GM12878 (cell line): ENCODE measurements around the gene BTBD9. TPM values are rescaled to one million over a fixed set of nuclear protein-coding genes. Genes with fewer than 3 reads are reported as not detected.

Experiments
- ATAC-seq: fragments of 200-7000 bp; cut with Tn5 transposase; 3 replicates; pipeline ENCODE4 v1.9.1; 2020; ENCODE audit warnings: mild to moderate bottlenecking, moderate library complexity
- BruUV-seq: library from RNA; stranded (reverse); fragments of 400-500 nt; replicated peaks from 2 replicates; lab custom pipeline; 2021; lab: Mats Ljungman, UMichigan
- CTCF ChIA-PET: fragments of 300-600 bp; sonication (Branson Sonifier 250); formaldehyde crosslinking; extraction: SDS; loops from one replicate; lab custom pipeline; 2021; ENCODE audit warnings: inconsistent platforms; lab: Yijun Ruan, JAX
- POLR2A ChIA-PET: fragments of 350-600 bp; formaldehyde crosslinking; extraction: SDS; loops from one replicate; lab custom pipeline; 2021; ENCODE audit warnings: inconsistent platforms; lab: Charles Lee
- RAD21 ChIA-PET: fragments of 300-600 bp; sonication (Branson Sonifier 250); formaldehyde crosslinking; loops from one replicate; lab custom pipeline; 2023; ENCODE audit warnings: antibody characterized with exemption; ENCODE audit not compliant: unreplicated experiment; lab: Charles Lee
- SMC1A ChIA-PET: fragments of 300-600 bp; sonication (Branson Sonifier 250); formaldehyde crosslinking; loops from one replicate; lab custom pipeline; 2023; ENCODE audit not compliant: unreplicated experiment, uncharacterized antibody; lab: Charles Lee
- DNase-seq: peaks from one replicate; pipeline ENCODE4 v3.0.0-alpha.2; 2011; ENCODE audit warnings: low read depth, low spot score
- FAIRE-seq: peaks from 3 replicates; lab custom pipeline; 2011; peaks lifted over from hg19 to GRCh38; lab: Jason Lieb, UNC
- H2AFZ ChIP-seq: 2 replicates; pipeline ENCODE4 v1.6.0; 2011; ENCODE audit warnings: low read depth, low read length, control low read depth; ENCODE audit not compliant: control insufficient read depth
- H3K27ac ChIP-seq: 2 replicates; pipeline ENCODE4 v1.5.1; 2011; ENCODE audit warnings: control low read depth; ENCODE audit not compliant: control insufficient read depth, insufficient read depth
- H3K27me3 ChIP-seq, 2 experiments: replicated peaks in 1 of 2; 2 replicates each; pipeline versions ENCODE4 v1.6.0 to v1.6.1; 2011; ENCODE audit warnings: low read length in 1 of 2; ENCODE audit not compliant: control insufficient read depth in 2 of 2, insufficient read depth in 2 of 2
- H3K36me3 ChIP-seq, 2 experiments: 2 replicates each; pipeline ENCODE4 v1.5.1; 2011; ENCODE audit warnings: low read length in 1 of 2; ENCODE audit not compliant: control insufficient read depth in 2 of 2, insufficient read depth in 2 of 2
- H3K4me1 ChIP-seq: 2 replicates; pipeline ENCODE4 v1.6.1; 2011; ENCODE audit warnings: mild to moderate bottlenecking, low read length, moderate library complexity, mixed read lengths; ENCODE audit not compliant: control insufficient read depth, insufficient read depth
- H3K4me2 ChIP-seq: 2 replicates; pipeline ENCODE4 v1.6.0; 2011; ENCODE audit warnings: control low read depth; ENCODE audit not compliant: control insufficient read depth, insufficient read depth
- H3K4me3 ChIP-seq: fragments of 200-600 bp; sonication (generic); 2 replicates; pipeline ENCODE4 v1.5.1; 2016
- H3K79me2 ChIP-seq: 2 replicates; pipeline ENCODE4 v1.6.0; 2011; ENCODE audit warnings: low read length; ENCODE audit not compliant: control insufficient read depth, insufficient read depth
- H3K9ac ChIP-seq: 2 replicates; pipeline ENCODE4 v1.8.0; 2011; ENCODE audit warnings: low read length, control low read depth, mixed read lengths; ENCODE audit not compliant: control insufficient read depth, insufficient read depth
- H3K9me3 ChIP-seq: replicated peaks from 3 replicates; pipeline ENCODE4 v1.5.1; 2011; ENCODE audit warnings: mild to moderate bottlenecking, low read length; ENCODE audit not compliant: control insufficient read depth, insufficient read depth
- H4K20me1 ChIP-seq: 2 replicates; pipeline ENCODE4 v1.6.0; 2011; ENCODE audit not compliant: control insufficient read depth, insufficient read depth
- ATF3 ChIP-seq: IDR thresholded peaks from 2 replicates; pipeline ENCODE4 v1.6.1; 2011; ENCODE audit warnings: low read depth, mild to moderate bottlenecking, low read length, moderate library complexity, borderline replicate concordance; ENCODE audit errors: extremely low read depth
- CBX5 ChIP-seq: sonication (generic); IDR thresholded peaks from 2 replicates; pipeline ENCODE4 v1.6.1; 2016; ENCODE audit warnings: low read depth, moderate library complexity, mild to moderate bottlenecking, inconsistent platforms
- E2F8 ChIP-seq: fragments of 450-650 bp; IDR thresholded peaks from 2 replicates; pipeline ENCODE4 v1.6.1; 2018; ENCODE audit warnings: mild to moderate bottlenecking, low read depth, moderate library complexity; ENCODE audit not compliant: partially characterized antibody
- FOXM1 ChIP-seq: IDR thresholded peaks from 2 replicates; pipeline ENCODE4 v1.6.1; 2012; ENCODE audit warnings: low read depth, mild to moderate bottlenecking, inconsistent platforms, low read length, moderate library complexity
- IKZF2 ChIP-seq, 2 experiments: fragments of 450-650 bp; IDR thresholded peaks; 2 replicates each; pipeline ENCODE4 v1.6.1; 2017; ENCODE audit warnings: mild to moderate bottlenecking in 2 of 2, moderate library complexity in 2 of 2
- IRF5 ChIP-seq: fragments of 450-650 bp; IDR thresholded peaks from 2 replicates; pipeline ENCODE4 v1.6.1; 2017; ENCODE audit warnings: borderline replicate concordance
- MEF2A ChIP-seq: IDR thresholded peaks from 2 replicates; pipeline ENCODE4 v1.6.1; 2011; ENCODE audit warnings: low read depth, mild to moderate bottlenecking, low read length, moderate library complexity; ENCODE audit not compliant: insufficient read depth
- NR2C1 ChIP-seq: fragments of 450-650 bp; IDR thresholded peaks from 2 replicates; pipeline ENCODE4 v1.6.1; 2017; ENCODE audit warnings: antibody characterized with exemption, mild to moderate bottlenecking, moderate library complexity
- POU2F2 ChIP-seq: IDR thresholded peaks from 3 replicates; pipeline ENCODE4 v1.6.1; 2011; ENCODE audit warnings: low read depth, mild to moderate bottlenecking, low read length, borderline replicate concordance
- RCOR1 ChIP-seq: conservative IDR thresholded peaks from 2 replicates; pipeline ENCODE4 v1.6.1; 2012; ENCODE audit warnings: low read depth, low read length, improper control_type of control experiment
- SIN3A ChIP-seq: IDR thresholded peaks from 2 replicates; pipeline ENCODE4 v1.6.1; 2012; ENCODE audit warnings: low read depth, low read length, improper control_type of control experiment
- SKIL ChIP-seq: fragments of 450-650 bp; IDR thresholded peaks from 2 replicates; pipeline ENCODE4 v1.6.1; 2017; ENCODE audit warnings: mild to moderate bottlenecking, low read depth, inconsistent platforms; ENCODE audit not compliant: poor library complexity, severe bottlenecking
- SREBF2 ChIP-seq: IDR thresholded peaks from 2 replicates; pipeline ENCODE4 v1.6.1; 2012; ENCODE audit warnings: mild to moderate bottlenecking, low read length
- WRNIP1 ChIP-seq: IDR thresholded peaks from 2 replicates; pipeline ENCODE4 v1.6.1; 2011; ENCODE audit warnings: low read depth, low read length, improper control_type of control experiment, borderline replicate concordance
- ZNF207 ChIP-seq: fragments of 450-650 bp; IDR thresholded peaks from 2 replicates; pipeline ENCODE4 v1.6.1; 2014; ENCODE audit warnings: antibody characterized with exemption, mild to moderate bottlenecking, borderline replicate concordance
- WGBS: methylation state at CpG from one replicate; pipeline ENCODE4 v1.1.6; 2016; ENCODE audit warnings: low lambda C conversion rate; ENCODE audit not compliant: insufficient replicate concordance, insufficient coverage; ENCODE audit errors: missing lambda C conversion rate; 5-methylcytosine and 5-hydroxymethylcytosine counted together
- in situ Hi-C: fragments of 300-500 bp; cut with MboI; formaldehyde crosslinking; loops from 9 replicates; pipeline ENCODE4 v1.14.3; 2018; ENCODE audit warnings: mixed read lengths
- intact Hi-C: fragments of 100-400 bp; cut with micrococcal nuclease; formaldehyde crosslinking; loops from one replicate; pipeline ENCODE4 v1.14.2; 2022; ENCODE audit not compliant: unreplicated experiment
- polyA plus RNA-seq, 11 experiments: library from polyadenylated mRNA; depleted of rRNA in 4 of 11; unstranded in 6 of 11; stranded (reverse) in 5 of 11; fragments of >200 nt; fragmentation: Nextera tagmentation in 4 of 11; fragmentation: Illumina TruSeq in 1 of 11; extraction: Ambion mirVana in 4 of 11; extraction: Trizol in 1 of 11; gene quantifications; 1 replicate in 1 of 11; 2 replicates in 10 of 11; pipeline versions ENCODE4 v1.2.1 to v1.2.3, GENCODE V29; 2011 to 2016; ENCODE audit warnings: inconsistent platforms in 2 of 11, missing spikeins in 2 of 11, low read depth in 1 of 11
- total RNA-seq, 4 experiments: library from RNA; depleted of rRNA in 3 of 4; stranded (reverse); fragments of >200 nt in 3 of 4; fragmentation: Illumina TruSeq in 1 of 4; extraction: Trizol in 1 of 4; gene quantifications; 2 replicates each; pipeline versions ENCODE4 v1.2.1 to v1.2.3, GENCODE V29; 2013 to 2021

The BTBD9 gene
- total and polyA plus RNA-seq, 10 of the 15 experiments (the other 5 are each of a cell fraction or from before 2014, with no cell fraction given) = 0.22 to 8.6 (median 4.6) TPM

- TF ChIP-seq E2F8 (no peak), FOXM1 (no peak), WRNIP1 (no peak), CBX5 (no peak), SIN3A (no peak), IKZF2 (IDR thresholded peaks at IDR 0.05) (no peak), NR2C1 (no peak)
Measured at GRCh38 chr6:38198219-38198618, 441.5 kb downstream of the BTBD9 start (continued).

GRCh38 chr6:38195113-38195635 lies 444.6 kb downstream of the BTBD9 start:
- in situ Hi-C loops = no loop called here
- DNase-seq (no peak), FAIRE-seq (no peak), ATAC-seq (no peak)
- no peaks in the 10 kb centered on the region for H3K79me2 ChIP-seq
- no peaks in the 10 kb centered on the region for H4K20me1 ChIP-seq
- H2AFZ ChIP-seq = no peak overlapping the region
- ChIA-PET POLR2A (no interaction called here), SMC1A (no interaction called here), CTCF (no interaction called here), RAD21 (no interaction called here)
- no peaks in the 10 kb centered on the region; a peak in 1 of 4 replicates for H3K36me3 ChIP-seq
- H3K4me2 ChIP-seq = no peak overlapping the region
- TF ChIP-seq ZNF207 (no peak), SREBF2 (no peak), IRF5 (no peak), IKZF2 (IDR thresholded peaks at IDR 0.05) (no peak), MEF2A (no peak), RCOR1 (no peak), ATF3 (no peak), SKIL (no peak), WRNIP1 (no peak), POU2F2 (no peak)
- no peak overlapping the region for H3K9ac ChIP-seq
- no peaks in the 10 kb centered on the region for H3K4me1 ChIP-seq
- no peak overlapping the region for H3K27ac ChIP-seq
- BruUV-seq = no TSS peak
- intact Hi-C loops = no loop called here
- no peak overlapping the region for H3K4me3 ChIP-seq
- H3K27me3 ChIP-seq = no peaks in the 10 kb centered on the region
- no peaks in the 10 kb centered on the region for H3K9me3 ChIP-seq
- WGBS = 81% methylated on average over 5 of the region's 5 CpGs
